Measurements from ENCODE around the gene HDAC5. TPM values are rescaled to one million over a fixed set of nuclear protein-coding genes. Genes with fewer than 3 reads are reported as not detected.

The HDAC5 gene
- total RNA-seq, 1 experiment from 2014 or later = 22.4 TPM

GRCh38 chr17:44113868-44114840 lies 9.3 kb downstream of the HDAC5 start:
- intact Hi-C loops (cut with micrococcal nuclease; ENCODE audit: unreplicated experiment) = loop anchor here (2.0 kb wide), 1 partner anchor 31 kb away; no protein-coding TSS in a partner anchor
- Mint-ChIP-seq H3K27ac (ENCODE audit: unreplicated experiment) (no peak overlapping the region), H3K4me3 (ENCODE audit: low read depth, unreplicated experiment) (no peak overlapping the region), H3K36me3 (ENCODE audit: insufficient read depth, unreplicated experiment) (peaks cover 10% of the 10 kb centered on the region), H3K27me3 (ENCODE audit: unreplicated experiment) (no peaks in the 10 kb centered on the region), H3K9me3 (ENCODE audit: low read depth, unreplicated experiment) (no peaks in the 10 kb centered on the region), H3K4me1 (ENCODE audit: low read depth, unreplicated experiment) (no peaks in the 10 kb centered on the region)
- no TSS peak for BruUV-seq (replicated peaks)
- no peak for DNase-seq
- CTCF ChIA-PET = interaction anchor here (0.8 to 3.1 kb wide), 4 partner anchors 9 to 31 kb away, joined by 3 to 19 read pairs (median 6); partner anchors contain the start of gene HDAC5
- TF ChIP-seq, protein P1, sequence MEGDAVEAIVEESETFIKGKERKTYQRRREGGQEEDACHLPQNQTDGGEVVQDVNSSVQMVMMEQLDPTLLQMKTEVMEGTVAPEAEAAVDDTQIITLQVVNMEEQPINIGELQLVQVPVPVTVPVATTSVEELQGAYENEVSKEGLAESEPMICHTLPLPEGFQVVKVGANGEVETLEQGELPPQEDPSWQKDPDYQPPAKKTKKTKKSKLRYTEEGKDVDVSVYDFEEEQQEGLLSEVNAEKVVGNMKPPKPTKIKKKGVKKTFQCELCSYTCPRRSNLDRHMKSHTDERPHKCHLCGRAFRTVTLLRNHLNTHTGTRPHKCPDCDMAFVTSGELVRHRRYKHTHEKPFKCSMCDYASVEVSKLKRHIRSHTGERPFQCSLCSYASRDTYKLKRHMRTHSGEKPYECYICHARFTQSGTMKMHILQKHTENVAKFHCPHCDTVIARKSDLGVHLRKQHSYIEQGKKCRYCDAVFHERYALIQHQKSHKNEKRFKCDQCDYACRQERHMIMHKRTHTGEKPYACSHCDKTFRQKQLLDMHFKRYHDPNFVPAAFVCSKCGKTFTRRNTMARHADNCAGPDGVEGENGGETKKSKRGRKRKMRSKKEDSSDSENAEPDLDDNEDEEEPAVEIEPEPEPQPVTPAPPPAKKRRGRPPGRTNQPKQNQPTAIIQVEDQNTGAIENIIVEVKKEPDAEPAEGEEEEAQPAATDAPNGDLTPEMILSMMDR (IDR thresholded peaks at IDR 0.05; ENCODE audit: unreplicated experiment) = no peak

- intact Hi-C loops (cut with micrococcal nuclease; ENCODE audit: unreplicated experiment) = no loop called here
- H3K9me3 Mint-ChIP-seq (ENCODE audit: low read depth, unreplicated experiment) = no peaks in the 10 kb centered on the region
- peaks cover 10% of the 10 kb centered on the region for H3K36me3 Mint-ChIP-seq (ENCODE audit: insufficient read depth, unreplicated experiment)
- H3K4me3 Mint-ChIP-seq (ENCODE audit: low read depth, unreplicated experiment) = no peak overlapping the region
- H3K27ac Mint-ChIP-seq (ENCODE audit: unreplicated experiment) = no peak overlapping the region
- no peak for DNase-seq
- no peaks in the 10 kb centered on the region for H3K4me1 Mint-ChIP-seq (ENCODE audit: low read depth, unreplicated experiment)
- no peaks in the 10 kb centered on the region for H3K27me3 Mint-ChIP-seq (ENCODE audit: unreplicated experiment)
- TF ChIP-seq, protein P1 (IDR thresholded peaks at IDR 0.05; ENCODE audit: unreplicated experiment) = no peak
- CTCF ChIA-PET = no interaction called here
- no TSS peak for BruUV-seq (replicated peaks)
Measured at GRCh38 chr17:44113382-44113781, 10.1 kb downstream of the HDAC5 start.

GRCh38 chr17:44112284-44113280 lies 10.9 kb downstream of the HDAC5 start:
- BruUV-seq (replicated peaks) = no TSS peak
- CTCF ChIA-PET = interaction anchor here (1.1 to 1.4 kb wide), 2 partner anchors 11 to 233 kb away, joined by 4 to 6 read pairs; partner anchors contain the start of gene HDAC5
- H3K36me3 Mint-ChIP-seq (ENCODE audit: insufficient read depth, unreplicated experiment) = peaks cover 10% of the 10 kb centered on the region
- no peak overlapping the region for H3K4me3 Mint-ChIP-seq (ENCODE audit: low read depth, unreplicated experiment)
- TF ChIP-seq, protein P1 (IDR thresholded peaks at IDR 0.05; ENCODE audit: unreplicated experiment) = no peak
- H3K27me3 Mint-ChIP-seq (ENCODE audit: unreplicated experiment) = no peaks in the 10 kb centered on the region
- no peak overlapping the region for H3K27ac Mint-ChIP-seq (ENCODE audit: unreplicated experiment)
- no peak for DNase-seq
- H3K9me3 Mint-ChIP-seq (ENCODE audit: low read depth, unreplicated experiment) = no peaks in the 10 kb centered on the region
- H3K4me1 Mint-ChIP-seq (ENCODE audit: low read depth, unreplicated experiment) = no peaks in the 10 kb centered on the region
- intact Hi-C loops (cut with micrococcal nuclease; ENCODE audit: unreplicated experiment) = no loop called here

DNA sequence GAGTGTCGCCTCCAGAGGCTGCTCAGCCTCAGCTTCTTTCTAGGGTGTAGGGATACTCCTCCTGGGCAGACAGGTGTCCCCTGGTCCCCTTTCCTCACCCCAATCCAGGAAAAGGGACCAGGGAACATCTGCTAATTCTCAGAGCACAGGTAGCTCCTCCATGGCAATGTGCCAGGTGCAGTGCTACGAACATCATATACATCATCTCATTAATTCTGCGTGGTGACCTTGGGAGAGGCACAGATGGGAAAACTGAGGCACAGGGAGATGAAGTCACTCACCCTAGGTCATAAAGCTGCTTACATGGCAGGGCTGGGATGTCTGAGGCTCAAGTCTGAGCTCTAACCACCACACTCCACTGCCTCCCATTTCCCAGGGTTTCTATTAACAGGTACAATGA lies 11.7 kb downstream of the HDAC5 start:
- H3K4me1 Mint-ChIP-seq (ENCODE audit: low read depth, unreplicated experiment) = no peaks in the 10 kb centered on the region
- CTCF ChIA-PET = interaction anchor here (1.0 to 1.4 kb wide), 3 partner anchors 12 to 234 kb away, joined by 3 to 6 read pairs (median 4); partner anchors contain the start of gene HDAC5
- no peaks in the 10 kb centered on the region for H3K27me3 Mint-ChIP-seq (ENCODE audit: unreplicated experiment)
- H3K4me3 Mint-ChIP-seq (ENCODE audit: low read depth, unreplicated experiment) = no peak overlapping the region
- H3K36me3 Mint-ChIP-seq (ENCODE audit: insufficient read depth, unreplicated experiment) = peaks cover 10% of the 10 kb centered on the region
- intact Hi-C loops (cut with micrococcal nuclease; ENCODE audit: unreplicated experiment) = no loop called here
- no peak overlapping the region for H3K27ac Mint-ChIP-seq (ENCODE audit: unreplicated experiment)
- DNase-seq = no peak
- H3K9me3 Mint-ChIP-seq (ENCODE audit: low read depth, unreplicated experiment) = no peaks in the 10 kb centered on the region
- no TSS peak for BruUV-seq (replicated peaks)
- TF ChIP-seq, protein P1 (IDR thresholded peaks at IDR 0.05; ENCODE audit: unreplicated experiment) = no peak
